HCT116 (cell line): ENCODE data around the gene TMEM131. TPM values are rescaled to one million over a fixed set of nuclear protein-coding genes. Genes with fewer than 3 reads are reported as not detected.
"Not testable (repeated sequence)": the region's sequence is repeated elsewhere in the genome, so short reads cannot be mapped to it uniquely, and the experiment has no call there.

Experiments used
- ATAC-seq: fragments of 200-7000 bp; cut with Tn5 transposase; 2 replicates; pipeline ENCODE4 v1.9.1; 2020; ENCODE audit warnings: mild to moderate bottlenecking, moderate library complexity
- BruUV-seq: library from RNA; stranded (reverse); fragments of 400-500 nt; replicated peaks from 2 replicates; lab custom pipeline; 2021; lab: Mats Ljungman, UMichigan
- CTCF ChIA-PET: fragments of 300-600 bp; sonication (Branson Sonifier 250); formaldehyde crosslinking; loops from one replicate; lab custom pipeline; 2021; ENCODE audit warnings: antibody characterized with exemption; lab: Charles Lee
- POLR2A ChIA-PET: fragments of 300-600, 350-600 bp; sonication (Branson Sonifier 250); formaldehyde crosslinking; loops from one replicate; lab custom pipeline; 2021; ENCODE audit warnings: antibody characterized with exemption; lab: Charles Lee
- RAD21 ChIA-PET, 2 experiments: fragments of 300-600 bp; sonication (Branson Sonifier 250); formaldehyde crosslinking; loops; one replicate each; lab custom pipeline; 2023; ENCODE audit warnings: low total read pairs in 2 of 2; ENCODE audit not compliant: uncharacterized antibody in 2 of 2, unreplicated experiment in 2 of 2, low non-redundant PET in 1 of 2; lab: Charles Lee
- DNase-seq: peaks from one replicate; pipeline ENCODE4 v3.0.0-alpha.2; 2010; ENCODE audit warnings: low read depth, low spot score
- H2AFZ ChIP-seq: fragments of 200-600 bp; shearing (Covaris generic), sonication (generic); 2 replicates; pipeline ENCODE4 v1.6.1; 2017; ENCODE audit warnings: low read depth, mixed run types, mixed read lengths, antibody characterized with exemption, low read length; ENCODE audit not compliant: poor library complexity, severe bottlenecking
- H3K27ac ChIP-seq: 2 replicates; pipeline ENCODE4 v1.5.1; 2012; ENCODE audit warnings: low read depth, low read length
- H3K27me3 ChIP-seq: fragments of 200-600 bp; sonication (generic); 2 replicates; pipeline ENCODE4 v1.6.1; 2016; ENCODE audit warnings: mixed run types, low read length, mixed read lengths; ENCODE audit not compliant: insufficient read depth
- H3K36me3 ChIP-seq, 2 experiments: fragments of 200-500 bp in 1 of 2; fragments of 200-600 bp in 1 of 2; sonication (Bioruptor generic) in 1 of 2; sonication (generic) in 1 of 2; 2 replicates each; pipeline versions ENCODE4 v1.5.1 to v1.6.1; 2014 to 2016; ENCODE audit warnings: low read length in 2 of 2, inconsistent platforms in 1 of 2, mixed read lengths in 1 of 2, mixed run types in 1 of 2; ENCODE audit not compliant: insufficient read depth in 2 of 2, control insufficient read depth in 1 of 2
- H3K4me1 ChIP-seq, 2 experiments: fragments of 200-600 bp in 1 of 2; sonication (generic) in 1 of 2; 2 replicates each; pipeline versions ENCODE4 v1.5.1 to v1.6.1; 2012 to 2017; ENCODE audit warnings: low read length in 2 of 2, inconsistent platforms in 1 of 2, mild to moderate bottlenecking in 1 of 2, mixed read lengths in 1 of 2, mixed run types in 1 of 2, moderate library complexity in 1 of 2; ENCODE audit not compliant: insufficient read depth in 2 of 2, control insufficient read depth in 1 of 2
- H3K4me2 ChIP-seq: fragments of 200-600 bp; sonication (generic); 2 replicates; pipeline ENCODE4 v1.6.1; 2017; ENCODE audit warnings: mixed run types, low read length, mixed read lengths
- H3K4me3 ChIP-seq, 2 experiments: fragments of 200-600 bp in 1 of 2; sonication (generic) in 1 of 2; replicated peaks in 1 of 2; 2 replicates each; pipeline ENCODE4 v1.5.1; 2011 to 2016; ENCODE audit warnings: low read length in 2 of 2, control low read depth in 1 of 2, low read depth in 1 of 2, mild to moderate bottlenecking in 1 of 2, mixed read lengths in 1 of 2, mixed run types in 1 of 2
- H3K79me2 ChIP-seq: fragments of 200-600 bp; sonication (generic); 2 replicates; pipeline ENCODE4 v1.6.1; 2017; ENCODE audit warnings: mild to moderate bottlenecking, mixed run types, low read length, moderate library complexity, mixed read lengths; ENCODE audit not compliant: insufficient read depth
- H3K9ac ChIP-seq: fragments of 200-600 bp; sonication (generic); 2 replicates; pipeline ENCODE4 v1.6.1; 2016; ENCODE audit warnings: low read length, mixed read lengths
- H3K9me2 ChIP-seq: fragments of 200-600 bp; sonication (generic), shearing (Covaris generic); 2 replicates; pipeline ENCODE4 v1.6.1; 2017; ENCODE audit warnings: mixed run types, mild to moderate bottlenecking, moderate library complexity; ENCODE audit not compliant: insufficient read depth
- H3K9me3 ChIP-seq, 2 experiments: fragments of 200-500 bp in 1 of 2; fragments of 200-600 bp in 1 of 2; sonication (Bioruptor generic) in 1 of 2; sonication (generic) in 1 of 2; 2 replicates each; pipeline ENCODE4 v1.6.1; 2014 to 2017; ENCODE audit warnings: low read length in 2 of 2, mixed read lengths in 2 of 2, inconsistent platforms in 1 of 2, low read depth in 1 of 2, mild to moderate bottlenecking in 1 of 2, mixed run types in 1 of 2, moderate library complexity in 1 of 2; ENCODE audit not compliant: control insufficient read depth in 1 of 2, insufficient read depth in 1 of 2
- H4K20me1 ChIP-seq: fragments of 200-600 bp; sonication (generic), shearing (Covaris generic); 2 replicates; pipeline ENCODE4 v1.6.1; 2017; ENCODE audit warnings: mixed run types, mild to moderate bottlenecking, moderate library complexity; ENCODE audit not compliant: insufficient read depth
- CBX3 ChIP-seq: IDR thresholded peaks from 2 replicates; pipeline ENCODE4 v1.6.1; 2012; ENCODE audit warnings: low read depth
- CTCF ChIP-seq, 3 experiments: fragments of 200-600 bp in 1 of 3; sonication (generic) in 1 of 3; IDR thresholded peaks in 2 of 3; conservative IDR thresholded peaks in 1 of 3; 2 replicates each; pipeline ENCODE4 v1.5.1; 2012 to 2017; ENCODE audit warnings: low read depth in 2 of 3, low read length in 2 of 3, antibody characterized with exemption in 1 of 3, borderline replicate concordance in 1 of 3, control low read depth in 1 of 3, mild to moderate bottlenecking in 1 of 3, mixed read lengths in 1 of 3, mixed run types in 1 of 3, moderate library complexity in 1 of 3; ENCODE audit not compliant: insufficient read depth in 1 of 3
- EZH2 ChIP-seq: fragments of 200-600 bp; sonication (generic); IDR thresholded peaks from 2 replicates; pipeline ENCODE4 v1.6.1; 2017; ENCODE audit warnings: antibody characterized with exemption, mixed run types
- EZH2phosphoT487 ChIP-seq: fragments of 200-600 bp; IDR thresholded peaks from 2 replicates; pipeline ENCODE4 v1.6.1; 2018; ENCODE audit warnings: antibody characterized with exemption, borderline replicate concordance
- POLR2A ChIP-seq: IDR thresholded peaks from 2 replicates; pipeline ENCODE4 v1.7.0; 2011; ENCODE audit warnings: borderline replicate concordance; ENCODE audit not compliant: insufficient read depth, insufficient read length; ENCODE audit errors: extremely low read depth
- SIN3A ChIP-seq: IDR thresholded peaks from 2 replicates; pipeline ENCODE4 v1.6.1; 2012; ENCODE audit warnings: low read depth
- SRF ChIP-seq: IDR thresholded peaks from 2 replicates; pipeline ENCODE4 v1.6.1; 2012; ENCODE audit warnings: low read depth
- YY1 ChIP-seq: IDR thresholded peaks from 2 replicates; pipeline ENCODE4 v1.6.1; 2011; ENCODE audit warnings: low read length, low read depth, moderate library complexity, mild to moderate bottlenecking; ENCODE audit not compliant: insufficient replicate concordance; ENCODE audit errors: extremely low read depth
- intact Hi-C: fragments of 100-400 bp; cut with micrococcal nuclease; formaldehyde crosslinking; loops from 2 replicates; pipeline ENCODE4 v1.10.0; 2022
- total RNA-seq: library from RNA; stranded (reverse); gene quantifications from one replicate; pipeline ENCODE4 v1.2.1, GENCODE V29; 2021; ENCODE audit not compliant: unreplicated experiment
- TF ChIP-seq, protein P1 (sequence below): IDR thresholded peaks from 2 replicates; pipeline ENCODE4 v1.6.1; 2012

TMEM131 gene
- total RNA-seq, 1 experiment from 2014 or later: 51.5 TPM

GRCh38 chr2:97900806-97901205 lies 94.9 kb downstream of the TMEM131 start (continued):
- TF ChIP-seq CTCF (IDR thresholded peaks at IDR 0.05 in 2 of 3, conservative IDR thresholded peaks at IDR 0.05 in 1 of 3; ENCODE audit: borderline replicate concordance in 1 of 3, insufficient read depth in 1 of 3, low read depth in 2 of 3, low read length in 2 of 3) (no peak), SRF (no peak), POLR2A (no peak), EZH2phosphoT487 (no peak), YY1 (no peak), SIN3A (no peak), CBX3 (no peak), EZH2 (no peak)
- TF ChIP-seq, protein P1, sequence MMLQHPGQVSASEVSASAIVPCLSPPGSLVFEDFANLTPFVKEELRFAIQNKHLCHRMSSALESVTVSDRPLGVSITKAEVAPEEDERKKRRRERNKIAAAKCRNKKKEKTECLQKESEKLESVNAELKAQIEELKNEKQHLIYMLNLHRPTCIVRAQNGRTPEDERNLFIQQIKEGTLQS: no peak

DNA sequence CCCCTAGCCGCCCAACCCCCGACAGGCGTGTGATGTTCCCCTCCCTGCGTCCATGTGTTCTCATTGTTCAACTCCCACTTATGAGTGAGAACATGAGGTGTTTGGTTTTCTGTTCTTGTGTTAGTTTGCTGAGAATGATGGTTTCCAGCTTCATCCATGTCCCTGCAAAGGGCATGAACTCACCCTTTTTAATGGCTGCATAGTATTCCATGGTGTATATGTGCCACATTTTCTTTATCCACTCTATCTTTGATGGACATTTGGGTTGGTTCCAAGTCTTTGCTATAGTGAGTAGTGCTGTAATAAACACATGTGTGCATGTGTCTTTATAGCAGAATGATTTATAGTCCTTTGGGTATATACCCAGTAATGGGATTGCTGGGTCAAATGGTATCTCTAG lies 102.7 kb downstream of the TMEM131 start:
- RAD21 ChIA-PET, H3K27ac ChIP-seq, H3K9me3 ChIP-seq, H3K79me2 ChIP-seq, H3K4me3 ChIP-seq, CTCF ChIA-PET, BruUV-seq, H3K9ac ChIP-seq, H3K4me2 ChIP-seq, DNase-seq, H4K20me1 ChIP-seq, H2AFZ ChIP-seq, H3K36me3 ChIP-seq, H3K4me1 ChIP-seq, H3K27me3 ChIP-seq, intact Hi-C loops, ATAC-seq, POLR2A ChIA-PET, H3K9me2 ChIP-seq: not testable (repeated sequence)
